SK-N-SH treated with all-trans-retinoic acid at 6 μM for 48 hours (cell line): ENCODE measurements around the gene PCDH15.

Experiments used
- ARNTL ChIP-seq: fragments of 450-650 bp; formaldehyde crosslinking; IDR thresholded peaks from 2 replicates; pipeline ENCODE4 v1.5.0; 2020; ENCODE audit warnings: low read depth, mild to moderate bottlenecking, moderate library complexity, borderline replicate concordance
- GLIS3 ChIP-seq: fragments of 250-450 bp; sonication (Bioruptor Pico); IDR thresholded peaks from 2 replicates; pipeline ENCODE4 v1.5.0; 2020; ENCODE audit warnings: mild to moderate bottlenecking, moderate library complexity
- ISL1 ChIP-seq: fragments of 250-450 bp; sonication (Bioruptor Pico); IDR thresholded peaks from 2 replicates; pipeline ENCODE4 v2.1.2; 2022; ENCODE audit warnings: mild to moderate bottlenecking, moderate library complexity
- PPARA ChIP-seq: fragments of 250-450 bp; sonication (Bioruptor Pico); IDR thresholded peaks from 2 replicates; pipeline ENCODE4 v1.5.0; 2020; ENCODE audit warnings: mild to moderate bottlenecking, borderline replicate concordance
- SNAI2 ChIP-seq: fragments of 250-450 bp; sonication (Bioruptor Pico); IDR thresholded peaks from 2 replicates; pipeline ENCODE4 v1.5.0; 2020; ENCODE audit warnings: mild to moderate bottlenecking, moderate library complexity
- TCF4 ChIP-seq: fragments of 250-450 bp; sonication (Bioruptor Pico); IDR thresholded peaks from 2 replicates; pipeline ENCODE4 v1.8.0; 2021; ENCODE audit warnings: mild to moderate bottlenecking, moderate library complexity, borderline replicate concordance
- TOX ChIP-seq: fragments of 250-450 bp; sonication (Bioruptor Pico); IDR thresholded peaks from 2 replicates; pipeline ENCODE4 v1.8.0; 2021; ENCODE audit warnings: mild to moderate bottlenecking, moderate library complexity, borderline replicate concordance
- TSHZ2 ChIP-seq: fragments of 250-450 bp; sonication (Bioruptor Pico); IDR thresholded peaks from 2 replicates; pipeline ENCODE4 v1.5.0; 2020; ENCODE audit warnings: mild to moderate bottlenecking, moderate library complexity
- ZNF70 ChIP-seq: fragments of 450-650 bp; formaldehyde crosslinking; IDR thresholded peaks from 2 replicates; pipeline ENCODE4 v1.5.0; 2020; ENCODE audit warnings: mild to moderate bottlenecking, moderate library complexity
- ZNF8 ChIP-seq: fragments of 450-650 bp; formaldehyde crosslinking; IDR thresholded peaks from 2 replicates; pipeline ENCODE4 v1.5.0; 2020; ENCODE audit warnings: mild to moderate bottlenecking, moderate library complexity
- TF ChIP-seq, protein P1 (sequence below): fragments of 250-450 bp; sonication (Bioruptor Pico); IDR thresholded peaks from 2 replicates; pipeline ENCODE4 v1.8.0; 2020; ENCODE audit warnings: mild to moderate bottlenecking, moderate library complexity, borderline replicate concordance
- TF ChIP-seq, protein P2 (sequence below): fragments of 250-450 bp; sonication (Bioruptor Pico); IDR thresholded peaks from 2 replicates; pipeline ENCODE4 v1.5.1; 2020; ENCODE audit warnings: low read depth, mild to moderate bottlenecking, moderate library complexity

DNA sequence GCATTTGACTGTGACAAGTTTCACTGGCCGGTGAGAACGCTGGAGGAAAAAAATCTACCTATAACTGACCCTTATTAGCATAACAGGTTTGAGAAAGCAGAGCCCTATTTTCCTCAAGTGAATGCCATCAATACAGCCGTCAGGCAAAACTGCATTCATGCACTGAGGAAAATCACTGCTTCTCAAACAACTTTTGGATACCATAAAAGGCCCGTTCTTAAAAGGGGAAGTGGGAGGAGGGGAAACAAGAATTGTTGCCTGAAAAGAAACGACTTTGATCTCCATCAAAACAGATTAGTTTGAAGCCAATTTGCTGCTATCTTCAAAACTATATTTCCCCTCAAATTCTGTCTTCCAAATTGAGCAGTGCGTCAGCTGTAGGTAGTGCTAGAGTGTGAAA lies 670.6 kb downstream of the PCDH15 start:
- TF ChIP-seq, protein P1, sequence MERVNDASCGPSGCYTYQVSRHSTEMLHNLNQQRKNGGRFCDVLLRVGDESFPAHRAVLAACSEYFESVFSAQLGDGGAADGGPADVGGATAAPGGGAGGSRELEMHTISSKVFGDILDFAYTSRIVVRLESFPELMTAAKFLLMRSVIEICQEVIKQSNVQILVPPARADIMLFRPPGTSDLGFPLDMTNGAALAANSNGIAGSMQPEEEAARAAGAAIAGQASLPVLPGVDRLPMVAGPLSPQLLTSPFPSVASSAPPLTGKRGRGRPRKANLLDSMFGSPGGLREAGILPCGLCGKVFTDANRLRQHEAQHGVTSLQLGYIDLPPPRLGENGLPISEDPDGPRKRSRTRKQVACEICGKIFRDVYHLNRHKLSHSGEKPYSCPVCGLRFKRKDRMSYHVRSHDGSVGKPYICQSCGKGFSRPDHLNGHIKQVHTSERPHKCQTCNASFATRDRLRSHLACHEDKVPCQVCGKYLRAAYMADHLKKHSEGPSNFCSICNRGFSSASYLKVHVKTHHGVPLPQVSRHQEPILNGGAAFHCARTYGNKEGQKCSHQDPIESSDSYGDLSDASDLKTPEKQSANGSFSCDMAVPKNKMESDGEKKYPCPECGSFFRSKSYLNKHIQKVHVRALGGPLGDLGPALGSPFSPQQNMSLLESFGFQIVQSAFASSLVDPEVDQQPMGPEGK = no peak
- TF ChIP-seq ARNTL (CRISPR knock-in tag) = no peak
- no peak for TF ChIP-seq ZNF8 (CRISPR knock-in tag)
- TF ChIP-seq TSHZ2 (CRISPR knock-in tag) = no peak
- TF ChIP-seq SNAI2 (CRISPR knock-in tag) = no peak
- no peak for TF ChIP-seq PPARA (CRISPR knock-in tag)
- TF ChIP-seq ZNF70 (CRISPR knock-in tag) = no peak
- no peak for TF ChIP-seq ISL1 (CRISPR knock-in tag)
- no peak for TF ChIP-seq TOX
- TF ChIP-seq GLIS3 (CRISPR knock-in tag) = no peak
- TF ChIP-seq, protein P2, sequence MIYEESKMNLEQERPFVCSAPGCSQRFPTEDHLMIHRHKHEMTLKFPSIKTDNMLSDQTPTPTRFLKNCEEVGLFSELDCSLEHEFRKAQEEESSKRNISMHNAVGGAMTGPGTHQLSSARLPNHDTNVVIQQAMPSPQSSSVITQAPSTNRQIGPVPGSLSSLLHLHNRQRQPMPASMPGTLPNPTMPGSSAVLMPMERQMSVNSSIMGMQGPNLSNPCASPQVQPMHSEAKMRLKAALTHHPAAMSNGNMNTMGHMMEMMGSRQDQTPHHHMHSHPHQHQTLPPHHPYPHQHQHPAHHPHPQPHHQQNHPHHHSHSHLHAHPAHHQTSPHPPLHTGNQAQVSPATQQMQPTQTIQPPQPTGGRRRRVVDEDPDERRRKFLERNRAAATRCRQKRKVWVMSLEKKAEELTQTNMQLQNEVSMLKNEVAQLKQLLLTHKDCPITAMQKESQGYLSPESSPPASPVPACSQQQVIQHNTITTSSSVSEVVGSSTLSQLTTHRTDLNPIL (CRISPR knock-in tag) = no peak
- TF ChIP-seq TCF4 (CRISPR knock-in tag) = no peak
